ENCODE data around the gene LRRC8C. TPM values are rescaled to one million over a fixed set of nuclear protein-coding genes. Genes with fewer than 3 reads are reported as not detected.
"Not testable (repeated sequence)": the region's sequence is repeated elsewhere in the genome, so short reads cannot be mapped to it uniquely, and the experiment has no call there.

The LRRC8C gene
- total RNA-seq, 1 donor from 2014 or later = 20.1 TPM

DNA sequence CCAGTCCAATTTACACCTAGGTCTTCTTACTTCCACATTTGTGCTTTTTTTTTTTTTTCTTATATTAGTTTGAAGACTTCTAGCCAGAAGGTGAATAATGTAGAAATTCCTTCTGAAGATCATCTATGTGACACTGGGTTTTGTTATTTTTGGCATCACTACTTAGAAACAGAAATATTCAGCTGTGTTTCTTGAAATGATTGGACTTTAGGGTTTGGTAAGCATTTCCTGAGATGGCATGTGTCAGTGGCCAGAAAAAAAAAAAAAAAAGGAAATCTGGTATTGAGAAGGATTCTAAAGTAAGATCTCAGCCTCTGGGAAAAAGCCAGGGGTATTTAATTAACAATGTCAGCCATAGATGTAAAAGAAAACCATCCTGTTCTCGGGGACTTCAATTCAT is 43.4 kb upstream of the LRRC8C start:
- no peak for DNase-seq (ENCODE audit: low spot score)
- H3K36me3 Mint-ChIP-seq (ENCODE audit: low read depth, unreplicated experiment) = no peaks in the 10 kb centered on the region
- H3K9me3 Mint-ChIP-seq (ENCODE audit: unreplicated experiment) = no peaks in the 10 kb centered on the region
- H3K4me1 Mint-ChIP-seq (ENCODE audit: unreplicated experiment) = peaks cover 8% of the 10 kb centered on the region
- no peaks in the 10 kb centered on the region for H3K27me3 Mint-ChIP-seq (ENCODE audit: unreplicated experiment)
- H3K4me3 Mint-ChIP-seq (ENCODE audit: unreplicated experiment) = no peak overlapping the region
- H3K27ac Mint-ChIP-seq (ENCODE audit: unreplicated experiment) = no peak overlapping the region
- TF ChIP-seq, protein P1, sequence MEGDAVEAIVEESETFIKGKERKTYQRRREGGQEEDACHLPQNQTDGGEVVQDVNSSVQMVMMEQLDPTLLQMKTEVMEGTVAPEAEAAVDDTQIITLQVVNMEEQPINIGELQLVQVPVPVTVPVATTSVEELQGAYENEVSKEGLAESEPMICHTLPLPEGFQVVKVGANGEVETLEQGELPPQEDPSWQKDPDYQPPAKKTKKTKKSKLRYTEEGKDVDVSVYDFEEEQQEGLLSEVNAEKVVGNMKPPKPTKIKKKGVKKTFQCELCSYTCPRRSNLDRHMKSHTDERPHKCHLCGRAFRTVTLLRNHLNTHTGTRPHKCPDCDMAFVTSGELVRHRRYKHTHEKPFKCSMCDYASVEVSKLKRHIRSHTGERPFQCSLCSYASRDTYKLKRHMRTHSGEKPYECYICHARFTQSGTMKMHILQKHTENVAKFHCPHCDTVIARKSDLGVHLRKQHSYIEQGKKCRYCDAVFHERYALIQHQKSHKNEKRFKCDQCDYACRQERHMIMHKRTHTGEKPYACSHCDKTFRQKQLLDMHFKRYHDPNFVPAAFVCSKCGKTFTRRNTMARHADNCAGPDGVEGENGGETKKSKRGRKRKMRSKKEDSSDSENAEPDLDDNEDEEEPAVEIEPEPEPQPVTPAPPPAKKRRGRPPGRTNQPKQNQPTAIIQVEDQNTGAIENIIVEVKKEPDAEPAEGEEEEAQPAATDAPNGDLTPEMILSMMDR (IDR thresholded peaks at IDR 0.05; ENCODE audit: unreplicated experiment) = no peak

DNA sequence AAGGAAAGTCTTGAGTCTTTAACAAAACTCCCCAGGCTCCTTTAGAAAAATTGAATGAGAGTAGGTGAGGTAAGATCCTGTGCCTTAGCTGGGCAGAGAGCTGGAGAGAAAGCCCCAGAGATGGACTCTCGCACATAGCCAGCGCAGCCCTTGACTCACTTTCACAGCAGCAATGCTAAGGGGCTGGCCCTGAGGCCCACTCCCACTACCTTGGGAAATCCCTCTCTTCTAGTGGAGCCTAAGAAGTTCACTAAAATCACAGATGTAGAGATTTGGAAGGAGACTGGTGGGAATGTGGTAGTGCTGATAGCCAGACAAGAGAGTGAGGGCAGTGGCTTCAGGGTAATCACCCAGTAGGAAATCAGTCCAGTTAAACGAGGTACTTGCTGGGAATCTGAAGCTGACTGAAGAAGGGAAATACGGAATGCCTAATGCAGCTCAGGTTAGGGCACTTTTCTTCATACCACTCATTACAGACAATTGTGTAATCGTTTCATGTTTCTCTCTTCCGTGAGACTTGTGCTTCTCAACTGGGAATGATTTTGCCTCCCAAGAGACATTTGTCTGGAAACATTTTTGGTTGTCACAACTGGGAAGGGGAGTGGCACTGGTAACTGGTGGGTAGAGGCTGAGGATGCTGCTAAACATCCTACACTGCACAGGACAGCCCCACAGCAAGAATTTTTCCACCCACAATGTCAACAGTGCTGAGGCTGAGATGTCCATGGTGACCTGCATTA is 42.4 kb upstream of the LRRC8C start:
- no peak overlapping the region for H3K27ac Mint-ChIP-seq (ENCODE audit: unreplicated experiment)
- H3K27me3 Mint-ChIP-seq (ENCODE audit: unreplicated experiment) = no peaks in the 10 kb centered on the region
- no peaks in the 10 kb centered on the region for H3K36me3 Mint-ChIP-seq (ENCODE audit: low read depth, unreplicated experiment)
- H3K4me1 Mint-ChIP-seq (ENCODE audit: unreplicated experiment) = peaks cover 8% of the 10 kb centered on the region
- TF ChIP-seq, protein P1 (IDR thresholded peaks at IDR 0.05; ENCODE audit: unreplicated experiment) = no peak
- H3K9me3 Mint-ChIP-seq (ENCODE audit: unreplicated experiment) = no peaks in the 10 kb centered on the region
- H3K4me3 Mint-ChIP-seq (ENCODE audit: unreplicated experiment) = no peak overlapping the region
- no peak for DNase-seq (ENCODE audit: low spot score)

DNA sequence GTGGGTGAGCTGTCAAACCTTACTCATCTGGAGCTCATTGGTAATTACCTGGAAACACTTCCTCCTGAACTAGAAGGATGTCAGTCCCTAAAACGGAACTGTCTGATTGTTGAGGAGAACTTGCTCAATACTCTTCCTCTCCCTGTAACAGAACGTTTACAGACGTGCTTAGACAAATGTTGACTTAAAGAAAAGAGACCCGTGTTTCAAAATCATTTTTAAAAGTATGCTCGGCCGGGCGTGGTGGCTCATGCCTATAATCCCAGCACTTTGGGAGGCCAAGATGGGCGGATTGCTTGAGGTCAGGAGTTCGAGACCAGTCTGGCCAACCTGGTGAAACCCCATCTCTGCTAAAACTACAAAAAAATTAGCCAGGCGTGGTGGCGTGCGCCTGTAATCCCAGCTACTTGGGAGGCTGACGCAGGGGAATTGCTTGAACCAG is 40.0 kb upstream of the LRRC8C start:
- H3K27me3 Mint-ChIP-seq (ENCODE audit: unreplicated experiment); H3K4me1 Mint-ChIP-seq (ENCODE audit: unreplicated experiment): not testable (repeated sequence)

DNA sequence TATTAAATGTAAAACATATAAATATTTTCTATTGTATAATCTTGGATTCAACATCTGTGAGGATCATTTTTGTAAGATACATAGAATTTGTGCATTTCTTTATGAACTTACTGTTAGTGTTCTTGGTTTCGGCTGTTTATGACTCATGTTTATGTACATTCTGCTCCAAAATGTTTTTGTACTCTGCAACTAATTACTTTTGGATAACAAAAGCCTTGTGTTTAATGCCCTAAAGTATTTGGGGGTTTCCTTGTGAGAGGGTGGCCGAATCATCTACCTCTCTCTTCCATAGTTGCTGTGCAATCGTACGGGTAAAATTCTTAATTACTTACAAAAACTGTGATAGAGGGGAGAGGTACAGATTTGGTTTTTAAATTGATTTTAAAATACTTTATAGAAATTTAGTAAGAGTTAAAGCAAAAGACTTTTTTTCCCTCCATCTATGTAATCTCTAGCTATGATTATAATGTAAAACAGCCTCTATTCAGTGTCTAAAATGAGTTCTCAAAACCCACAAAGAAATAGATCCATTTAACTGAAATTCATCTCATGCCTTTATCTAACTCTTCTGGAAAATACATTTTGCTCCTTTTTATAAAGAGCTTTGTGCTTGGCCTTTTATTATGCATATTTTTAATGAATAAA is 38.7 kb upstream of the LRRC8C start:
- H3K27ac Mint-ChIP-seq (ENCODE audit: unreplicated experiment) = no peak overlapping the region
- no peaks in the 10 kb centered on the region for H3K9me3 Mint-ChIP-seq (ENCODE audit: unreplicated experiment)
- H3K4me1 Mint-ChIP-seq (ENCODE audit: unreplicated experiment) = peaks cover 10% of the 10 kb centered on the region
- no peak overlapping the region for H3K4me3 Mint-ChIP-seq (ENCODE audit: unreplicated experiment)
- H3K36me3 Mint-ChIP-seq (ENCODE audit: low read depth, unreplicated experiment) = no peaks in the 10 kb centered on the region
- TF ChIP-seq, protein P1 (IDR thresholded peaks at IDR 0.05; ENCODE audit: unreplicated experiment) = no peak
- no peak for DNase-seq (ENCODE audit: low spot score)
- H3K27me3 Mint-ChIP-seq (ENCODE audit: unreplicated experiment) = peaks cover 1% of the 10 kb centered on the region

More for the DNA sequence above, 40.0 kb upstream of the LRRC8C start:
- not testable (repeated sequence) for H3K4me3 Mint-ChIP-seq (ENCODE audit: unreplicated experiment); H3K36me3 Mint-ChIP-seq (ENCODE audit: low read depth, unreplicated experiment); H3K9me3 Mint-ChIP-seq (ENCODE audit: unreplicated experiment); H3K27ac Mint-ChIP-seq (ENCODE audit: unreplicated experiment); DNase-seq (ENCODE audit: low spot score)

DNA sequence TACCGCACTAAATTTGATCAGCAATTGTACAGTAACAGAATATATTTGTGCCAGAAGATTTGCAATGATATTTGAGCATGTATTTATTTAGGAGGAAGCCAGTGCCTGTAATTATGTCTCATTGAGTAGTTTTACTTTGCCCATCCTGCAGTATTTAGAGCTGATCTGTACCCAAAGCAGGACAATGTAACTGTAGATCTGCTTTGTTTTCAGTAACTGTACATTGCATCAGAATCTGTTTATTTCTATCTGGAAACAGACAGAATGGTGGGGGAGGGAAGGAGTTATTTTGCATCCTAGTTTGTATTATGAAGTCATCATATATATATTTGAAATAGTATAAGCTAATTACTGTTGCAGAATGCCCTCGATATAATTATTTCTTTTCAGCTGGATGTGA is 36.2 kb upstream of the LRRC8C start:
- Mint-ChIP-seq H3K36me3 (ENCODE audit: low read depth, unreplicated experiment) (no peaks in the 10 kb centered on the region), H3K9me3 (ENCODE audit: unreplicated experiment) (no peaks in the 10 kb centered on the region), H3K27ac (ENCODE audit: unreplicated experiment) (no peak overlapping the region), H3K4me3 (ENCODE audit: unreplicated experiment) (no peak overlapping the region), H3K4me1 (ENCODE audit: unreplicated experiment) (peaks cover 4% of the 10 kb centered on the region), H3K27me3 (ENCODE audit: unreplicated experiment) (peaks cover 1% of the 10 kb centered on the region)
- TF ChIP-seq, protein P1 (IDR thresholded peaks at IDR 0.05; ENCODE audit: unreplicated experiment) = no peak
- DNase-seq (ENCODE audit: low spot score) = no peak

Measured in endothelial cell (in vitro differentiated cells).